Right lobe of liver (tissue), 4 donors: ENCODE measurements around the gene ISG15.

ENCODE experiments used
- CTCF ChIP-seq, 4 donors: fragments of 200-600 bp in 3 of 4; fragments of 450-650 bp in 1 of 4; IDR thresholded peaks; one replicate each; pipeline versions ENCODE4 v1.5.1 to v1.8.0; 2016 to 2022; ENCODE audit warnings: antibody characterized with exemption in 4 of 4, mild to moderate bottlenecking in 2 of 4
- POLR2A ChIP-seq: fragments of 450-650 bp; IDR thresholded peaks from one replicate; pipeline ENCODE4 v1.6.1; 2017; ENCODE audit warnings: antibody characterized with exemption, mild to moderate bottlenecking
- donor health status: DM: no; HTN: no; CAD: no.
- donor health status: DM: no; HTN: no; CAD: no.
- donor health status: DM: no; HTN: yes; CAD: no.

DNA sequence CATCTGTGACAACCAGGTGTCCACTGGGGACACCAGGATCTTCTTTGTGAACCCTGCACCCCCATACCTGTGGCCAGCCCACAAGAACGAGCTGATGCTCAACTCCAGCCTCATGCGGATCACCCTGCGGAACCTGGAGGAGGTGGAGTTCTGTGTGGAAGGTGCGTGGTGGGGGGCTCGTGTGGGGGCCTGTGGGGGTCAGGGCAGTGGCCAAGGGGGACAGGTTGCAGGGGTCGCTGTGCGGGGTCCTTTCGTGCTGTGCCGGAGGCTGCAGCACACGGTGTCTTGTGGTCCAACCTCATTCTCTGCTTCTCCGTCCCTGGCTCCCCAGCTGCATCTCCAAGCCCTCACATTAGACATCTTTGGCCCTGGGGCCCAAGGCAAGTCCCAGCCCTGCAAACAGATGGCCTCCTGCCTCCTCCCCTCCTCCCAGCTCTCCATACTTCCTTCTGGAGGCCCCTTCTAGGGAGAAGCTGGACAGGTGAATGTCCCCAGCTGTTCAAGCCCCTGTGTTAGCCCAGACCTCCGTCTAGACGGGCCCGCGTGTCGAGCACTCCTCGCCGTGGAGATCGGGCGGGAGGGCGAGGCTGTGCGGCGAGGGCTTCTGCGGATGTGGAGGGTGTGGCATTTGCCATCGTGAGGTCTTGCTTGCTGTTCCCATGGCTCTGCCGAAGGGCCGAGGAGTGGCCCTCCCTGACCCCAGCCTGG is 9.2 kb downstream of the ISG15 start:
- TF ChIP-seq CTCF (IDR thresholded peaks at IDR 0.05) = no peak
- no peak for TF ChIP-seq POLR2A
